HL-60 (cell line): ENCODE results near the gene MAGEA11.
"Not testable (repeated sequence)": the region's sequence is repeated elsewhere in the genome, so short reads cannot be mapped to it uniquely, and the experiment has no call there.

Source experiments
- DNase-seq, 2 experiments: peaks; one replicate each; pipeline ENCODE4 v3.0.0-alpha.2; 2010 to 2020; ENCODE audit warnings: low read depth in 1 of 2, low spot score in 1 of 2
- H3K27ac ChIP-seq: fragments of 250-450 bp; sonication (Bioruptor Pico); replicated peaks from 2 replicates; pipeline ENCODE4 v1.5.1; 2020; ENCODE audit warnings: mild to moderate bottlenecking, moderate library complexity
- H3K27me3 ChIP-seq: fragments of 250-450 bp; sonication (Bioruptor Pico); 2 replicates; pipeline ENCODE4 v1.5.1; 2021; ENCODE audit warnings: mild to moderate bottlenecking, moderate library complexity; ENCODE audit not compliant: insufficient read depth, poor library complexity, severe bottlenecking
- H3K4me3 ChIP-seq: replicated peaks from 2 replicates; pipeline ENCODE4 v1.5.1; 2011; ENCODE audit warnings: mild to moderate bottlenecking, control low read depth, low read length; ENCODE audit not compliant: insufficient read depth
- CTCF ChIP-seq: IDR thresholded peaks from one replicate; pipeline ENCODE4 v1.5.1; 2011; ENCODE audit warnings: low read length, control low read depth, inconsistent platforms; ENCODE audit not compliant: insufficient read depth
- GABPA ChIP-seq: IDR thresholded peaks from 2 replicates; pipeline ENCODE4 v1.6.1; 2012; ENCODE audit warnings: low read depth
- POLR2AphosphoS5 ChIP-seq: IDR thresholded peaks from 2 replicates; pipeline ENCODE4 v1.6.1; 2012; ENCODE audit warnings: low read depth
- REST ChIP-seq: IDR thresholded peaks from 2 replicates; pipeline ENCODE4 v1.6.1; 2012; ENCODE audit warnings: low read depth; ENCODE audit not compliant: insufficient replicate concordance
- SPI1 ChIP-seq: IDR thresholded peaks from 2 replicates; pipeline ENCODE4 v1.6.1; 2012; ENCODE audit warnings: low read depth, mild to moderate bottlenecking, borderline replicate concordance

MAGEA11 gene

GRCh38 chrX:149687991-149688390 is 23.9 kb upstream of the MAGEA11 start:
- Histone ChIP-seq H3K4me3 (no peak overlapping the region), H3K27ac (no peak overlapping the region), H3K27me3 (no peaks in the 10 kb centered on the region)
- DNase-seq: no peak
- no peak for TF ChIP-seq SPI1
- no peak for TF ChIP-seq CTCF
- TF ChIP-seq GABPA: no peak
- no peak for TF ChIP-seq REST
- no peak for TF ChIP-seq POLR2AphosphoS5

GRCh38 chrX:149688552-149688951 is 23.3 kb upstream of the MAGEA11 start:
- H3K27ac ChIP-seq: no peak overlapping the region
- no peak for DNase-seq

GRCh38 chrX:149691794-149692193 is 20.1 kb upstream of the MAGEA11 start:
- H3K4me3 ChIP-seq: no peak overlapping the region
- no peak overlapping the region for H3K27ac ChIP-seq
- no peaks in the 10 kb centered on the region for H3K27me3 ChIP-seq
- TF ChIP-seq POLR2AphosphoS5: no peak
- TF ChIP-seq GABPA: no peak
- no peak for TF ChIP-seq REST
- no peak for TF ChIP-seq SPI1
- TF ChIP-seq CTCF: no peak
- no peak for DNase-seq

More at GRCh38 chrX:149688552-149688951, 23.3 kb upstream of the MAGEA11 start:
- H3K27me3 ChIP-seq: no peaks in the 10 kb centered on the region
- TF ChIP-seq CTCF (no peak), POLR2AphosphoS5 (no peak), REST (no peak), SPI1 (no peak), GABPA (no peak)
- no peak overlapping the region for H3K4me3 ChIP-seq

- not testable (repeated sequence) for DNase-seq
Observed at GRCh38 chrX:149692686-149693272, 19.1 kb upstream of the MAGEA11 start.

More at GRCh38 chrX:149692686-149693272, 19.1 kb upstream of the MAGEA11 start:
- H3K27me3 ChIP-seq, H3K27ac ChIP-seq, H3K4me3 ChIP-seq: not testable (repeated sequence)
